Kidney tubule cell (primary cell): Measurements from ENCODE around the gene PUS1.

Source experiments
- DNase-seq: peaks from one replicate; pipeline ENCODE4 v3.0.0-alpha.2; 2018; ENCODE audit warnings: low spot score

PUS1 gene

GRCh38 chr12:131902332-131903241, 26.5 kb upstream of the PUS1 start:
- no peak for DNase-seq

GRCh38 chr12:131903270-131904255, 25.5 kb upstream of the PUS1 start:
- DNase-seq, result no peak

GRCh38 chr12:131904346-131904745, 24.7 kb upstream of the PUS1 start:
- no peak for DNase-seq

GRCh38 chr12:131905081-131905629, 23.9 kb upstream of the PUS1 start:
- no peak for DNase-seq

- DNase-seq, result no peak
Observed at GRCh38 chr12:131905630-131906091, 23.4 kb upstream of the PUS1 start.

GRCh38 chr12:131907379-131908091, 21.5 kb upstream of the PUS1 start:
- DNase-seq, result no peak

- no peak for DNase-seq
Observed at GRCh38 chr12:131908092-131909080, 20.7 kb upstream of the PUS1 start.

GRCh38 chr12:131909081-131909751, 19.9 kb upstream of the PUS1 start:
- DNase-seq, result no peak

GRCh38 chr12:131909752-131910219, 19.3 kb upstream of the PUS1 start:
- no peak for DNase-seq

GRCh38 chr12:131910302-131911027, 18.6 kb upstream of the PUS1 start:
- no peak for DNase-seq

GRCh38 chr12:131911028-131911650, 17.9 kb upstream of the PUS1 start:
- no peak for DNase-seq

- DNase-seq, result no peak
Observed at GRCh38 chr12:131911851-131912477, 17.1 kb upstream of the PUS1 start.

- DNase-seq, result peak; percentile 85
Observed at GRCh38 chr12:131912518-131913274, 16.4 kb upstream of the PUS1 start.

GRCh38 chr12:131913666-131914065, 15.4 kb upstream of the PUS1 start:
- DNase-seq, result no peak

- DNase-seq, result no peak
Observed at GRCh38 chr12:131914179-131914702, 14.8 kb upstream of the PUS1 start.

- no peak for DNase-seq
Observed at GRCh38 chr12:131915000-131915689, 13.9 kb upstream of the PUS1 start.
